GM19240 (cell line): Measurements from ENCODE around the gene FAT3.

Source experiments
- DNase-seq: peaks from one replicate; pipeline ENCODE4 v3.0.0; 2011; ENCODE audit warnings: low spot score; ENCODE audit not compliant: insufficient read length

The FAT3 gene

DNA sequence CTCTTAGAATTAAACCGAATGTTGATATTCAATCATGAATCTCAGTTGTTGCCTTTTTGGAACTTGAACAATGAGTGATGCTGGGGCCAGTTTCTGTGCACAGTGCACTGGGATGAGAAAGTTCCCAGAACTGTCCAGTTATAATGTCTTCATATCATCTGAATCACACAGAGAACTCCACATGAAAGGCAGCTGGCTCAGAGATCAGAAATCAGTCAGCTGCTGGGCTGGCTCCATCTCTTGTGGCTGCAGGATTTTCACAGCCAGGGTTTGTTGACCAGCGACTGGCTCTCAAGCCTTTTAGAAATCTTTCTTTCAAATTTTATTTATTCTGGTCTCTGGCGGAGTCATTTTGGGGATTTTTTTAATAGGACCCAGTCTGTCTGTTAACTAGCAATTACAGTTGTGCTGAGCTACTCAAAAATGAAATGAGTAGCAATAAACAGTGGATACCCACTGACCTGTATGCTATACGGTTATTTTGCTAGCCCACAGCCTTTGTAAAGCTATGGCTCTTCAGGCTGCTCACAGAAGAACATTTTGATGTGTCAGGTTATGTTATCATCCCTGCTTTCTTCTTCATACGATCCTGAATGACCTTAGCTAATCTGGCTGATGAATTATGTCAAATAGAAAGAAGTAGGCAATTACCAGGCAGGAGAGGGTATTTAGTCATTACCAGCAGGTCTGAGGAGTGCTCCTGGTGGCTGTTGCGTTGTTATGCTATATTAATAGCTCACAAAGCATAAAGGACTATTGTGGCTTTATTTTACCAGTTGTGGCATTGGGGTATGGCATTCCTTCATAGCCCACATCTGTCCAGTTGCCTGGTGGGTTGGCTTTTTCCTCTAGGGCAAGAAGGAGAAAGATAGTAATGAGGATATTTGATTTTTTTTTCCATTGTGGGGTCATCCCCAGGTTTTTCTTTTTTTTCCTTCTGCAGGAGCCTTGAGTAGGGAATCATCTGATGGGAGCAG is 3.6 kb downstream of the FAT3 start:
- no peak for DNase-seq

DNA sequence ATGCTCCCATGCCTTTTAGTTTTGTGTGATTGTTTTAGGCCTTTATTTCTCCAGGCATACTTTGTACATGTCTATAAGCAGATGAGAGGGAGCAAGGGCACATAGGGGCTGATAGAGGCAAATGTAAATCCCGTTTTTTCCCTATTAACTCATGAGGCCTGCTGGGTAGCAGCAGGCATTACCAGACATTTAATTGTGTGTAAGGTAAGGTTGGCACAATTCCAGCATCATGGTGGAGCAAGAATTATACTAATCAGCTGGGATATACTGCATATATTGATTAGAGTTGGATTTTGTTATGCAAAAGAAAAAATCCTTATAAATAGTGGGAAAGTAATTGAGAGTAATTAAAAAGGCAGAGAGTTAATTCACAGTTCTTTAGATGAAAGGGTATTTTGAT is 12.2 kb downstream of the FAT3 start:
- DNase-seq = no peak

- no peak for DNase-seq
Measured at GRCh38 chr11:92240916-92241315, 16.3 kb downstream of the FAT3 start.

DNA sequence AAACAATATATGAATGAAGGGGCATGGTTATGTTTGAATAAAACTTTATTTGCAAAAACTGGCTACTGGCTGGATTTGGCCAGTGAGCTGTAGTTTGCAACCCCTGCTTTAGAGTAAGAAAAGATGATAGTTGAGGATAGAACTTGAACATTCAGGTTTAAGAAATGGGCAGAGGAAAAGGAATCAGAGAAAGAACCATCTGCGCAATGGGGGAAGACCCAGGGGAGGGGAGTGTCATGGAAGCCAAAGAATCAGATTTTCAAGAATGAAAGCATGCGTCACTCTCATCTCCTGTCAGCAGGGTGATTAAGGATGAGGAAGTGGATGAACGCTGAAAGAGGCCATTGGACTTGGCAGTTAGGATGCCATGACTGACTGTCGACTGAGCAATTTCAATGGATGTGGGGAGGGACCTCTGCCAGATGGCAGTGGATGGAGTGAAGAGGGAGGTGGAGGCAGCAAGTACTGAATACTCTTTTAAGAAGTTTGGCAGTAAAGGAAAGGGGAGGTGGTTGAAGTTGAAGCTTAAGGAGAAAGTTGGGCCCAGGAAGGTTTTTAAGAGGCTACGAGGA is 21.2 kb downstream of the FAT3 start:
- DNase-seq = no peak

DNA sequence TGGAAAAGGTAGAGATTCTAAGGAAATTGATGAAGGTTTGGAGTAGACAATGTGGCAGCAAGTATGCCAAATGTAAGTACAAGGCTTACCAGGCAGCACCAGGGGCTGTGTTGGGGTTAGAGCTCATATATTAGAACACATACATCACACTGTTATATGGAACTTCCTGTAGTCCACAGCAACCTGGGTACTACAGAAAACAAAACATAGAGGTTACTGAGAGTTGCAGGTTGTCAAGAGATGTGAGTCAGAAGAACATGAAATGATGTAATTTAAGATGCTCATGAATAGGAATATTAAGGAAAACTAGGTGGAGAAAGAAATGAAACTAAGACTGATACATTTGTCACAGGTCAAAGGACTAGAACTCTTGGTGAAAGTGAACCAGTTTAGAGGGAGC is 22.0 kb downstream of the FAT3 start:
- no peak for DNase-seq

DNA sequence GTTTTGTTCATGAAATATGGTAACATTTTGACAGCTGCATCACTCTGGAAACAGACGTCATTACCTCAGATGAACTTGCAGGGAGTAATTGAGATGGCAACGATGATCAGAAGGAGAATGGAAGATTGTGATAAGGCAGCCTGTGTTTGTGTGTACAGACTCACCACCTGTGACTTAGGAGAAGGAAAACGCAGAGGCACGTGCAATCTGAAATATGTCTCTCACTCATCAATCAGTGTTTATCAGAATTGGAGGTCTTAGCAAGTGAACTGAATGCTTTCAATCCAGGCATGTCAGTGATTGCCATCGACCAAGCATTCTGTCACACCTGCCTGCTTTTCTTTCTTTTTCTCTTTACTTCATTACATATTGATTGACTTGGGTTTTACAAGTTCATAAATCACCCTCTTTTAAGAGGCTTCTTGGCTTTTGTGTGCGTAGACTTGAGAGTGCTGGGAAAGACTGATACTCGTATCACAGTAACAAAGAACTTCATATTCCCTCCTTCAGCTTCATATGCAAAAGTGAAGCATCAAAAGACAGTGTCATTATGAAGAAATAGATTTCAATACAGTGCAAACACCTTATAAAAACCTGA is 24.6 kb downstream of the FAT3 start:
- no peak for DNase-seq

DNA sequence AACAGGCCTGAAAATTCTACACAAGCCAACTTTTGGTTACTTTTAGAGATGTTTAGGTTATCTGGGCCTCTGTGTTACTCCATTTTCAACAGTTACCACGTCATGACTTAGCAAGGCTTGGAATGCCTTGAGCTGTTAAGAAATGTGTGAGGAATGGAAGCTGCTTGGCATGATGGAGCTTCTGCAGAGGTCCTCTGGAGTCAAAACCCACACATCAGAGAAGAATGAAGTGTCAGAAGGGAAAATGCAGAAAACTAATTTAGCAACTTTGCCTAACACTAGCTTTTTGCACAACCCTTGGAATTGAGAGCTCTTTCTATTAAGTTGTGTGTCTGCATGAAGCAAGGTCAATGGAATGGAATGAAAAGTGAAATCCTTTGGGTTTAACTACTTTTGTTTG is 27.4 kb downstream of the FAT3 start:
- no peak for DNase-seq

- no peak for DNase-seq
Measured at GRCh38 chr11:92253421-92253820, 28.8 kb downstream of the FAT3 start.

DNA sequence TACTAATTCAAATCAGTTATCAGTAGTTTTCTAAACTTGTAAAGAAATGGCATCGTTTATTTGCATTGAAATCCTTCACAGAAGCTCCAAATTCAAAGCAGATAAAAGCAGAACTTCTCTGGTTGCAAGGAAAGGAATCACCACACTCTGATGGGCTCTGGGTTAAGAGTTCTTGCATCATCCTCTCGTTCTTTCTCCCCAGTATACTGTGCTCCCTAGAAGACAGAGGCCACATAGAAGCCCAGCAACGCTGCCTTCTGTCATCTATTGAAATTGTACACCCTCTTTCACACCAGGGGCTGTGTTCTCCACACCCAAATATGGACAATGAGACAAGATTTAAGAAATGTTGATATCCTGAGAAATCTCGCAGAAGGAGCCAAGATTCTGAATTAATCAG is 29.3 kb downstream of the FAT3 start:
- no peak for DNase-seq

DNA sequence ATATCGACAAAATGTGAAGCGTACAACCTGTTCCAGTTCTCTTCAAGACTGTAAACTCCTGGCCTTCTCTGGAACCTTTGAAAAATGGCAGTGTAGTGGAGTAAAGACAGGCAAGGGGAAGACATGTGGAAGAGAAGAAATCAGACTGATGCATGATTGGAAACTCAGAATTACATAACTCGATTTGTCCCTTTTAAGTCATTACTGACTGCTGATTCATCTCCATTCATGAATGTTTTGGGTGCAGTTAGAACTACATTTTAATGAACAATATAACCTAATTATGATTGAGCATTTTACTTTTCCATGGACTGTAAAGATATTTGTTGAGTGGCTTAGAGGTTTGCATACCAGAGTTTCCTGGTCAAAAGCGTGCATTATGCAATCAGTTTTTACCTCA is 32.9 kb downstream of the FAT3 start:
- no peak for DNase-seq

DNA sequence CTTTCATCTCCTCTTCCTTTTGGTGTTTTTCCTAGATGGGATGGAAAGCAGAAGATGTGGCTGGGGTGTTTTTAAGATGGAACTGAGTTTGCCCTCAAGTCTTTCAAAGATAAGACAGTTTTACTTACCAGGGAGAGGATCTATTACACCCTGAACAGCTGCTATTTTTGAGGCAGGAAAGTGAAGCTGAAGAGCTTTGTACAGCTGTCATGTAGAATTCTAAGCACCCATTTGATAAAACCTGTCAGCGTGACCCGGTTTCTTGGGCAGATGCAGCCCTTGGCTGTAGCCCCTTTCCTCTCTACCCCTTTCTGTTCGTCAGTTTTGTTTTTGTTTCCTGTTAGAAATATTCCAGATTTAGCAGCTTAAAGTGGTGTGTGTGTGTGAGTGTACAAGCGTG is 35.2 kb downstream of the FAT3 start:
- DNase-seq = no peak

DNA sequence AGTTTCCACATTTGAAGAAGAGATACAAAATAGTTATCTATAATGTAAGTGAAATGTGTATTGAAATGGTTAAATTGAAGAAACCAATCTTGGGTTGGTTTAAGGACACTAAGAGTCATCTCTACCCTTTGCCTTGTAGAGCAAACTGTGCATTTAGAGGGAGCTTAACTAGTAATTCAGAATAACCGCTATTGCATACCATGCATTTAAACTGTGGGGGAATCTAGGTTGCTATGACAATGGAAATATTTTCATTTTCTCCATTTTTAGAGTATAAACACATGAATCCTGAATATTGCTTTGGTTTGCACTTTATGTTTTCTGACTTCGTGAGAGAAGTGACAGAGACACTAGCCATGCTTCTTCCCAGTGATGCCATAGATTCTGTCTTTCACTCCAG is 39.7 kb downstream of the FAT3 start:
- no peak for DNase-seq

DNA sequence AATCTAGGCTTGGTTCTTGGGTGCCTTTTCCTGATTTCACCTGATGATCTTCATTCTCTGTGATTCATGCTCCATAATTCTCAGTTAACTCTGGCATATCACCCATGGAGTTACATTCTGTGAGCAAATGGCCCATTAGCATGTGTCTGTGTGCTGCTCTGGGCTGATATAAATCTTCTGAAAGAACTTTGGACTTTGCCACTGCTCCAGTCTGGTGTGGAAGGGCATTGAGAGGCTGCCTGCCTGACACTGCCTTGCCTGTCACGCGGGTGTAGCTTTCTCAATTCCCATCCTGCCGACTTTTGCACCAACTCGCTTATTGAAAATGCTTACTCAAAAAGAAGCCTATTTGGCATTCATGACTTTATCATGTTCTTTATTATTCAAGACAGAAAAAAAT is 42.2 kb downstream of the FAT3 start:
- no peak for DNase-seq

DNA sequence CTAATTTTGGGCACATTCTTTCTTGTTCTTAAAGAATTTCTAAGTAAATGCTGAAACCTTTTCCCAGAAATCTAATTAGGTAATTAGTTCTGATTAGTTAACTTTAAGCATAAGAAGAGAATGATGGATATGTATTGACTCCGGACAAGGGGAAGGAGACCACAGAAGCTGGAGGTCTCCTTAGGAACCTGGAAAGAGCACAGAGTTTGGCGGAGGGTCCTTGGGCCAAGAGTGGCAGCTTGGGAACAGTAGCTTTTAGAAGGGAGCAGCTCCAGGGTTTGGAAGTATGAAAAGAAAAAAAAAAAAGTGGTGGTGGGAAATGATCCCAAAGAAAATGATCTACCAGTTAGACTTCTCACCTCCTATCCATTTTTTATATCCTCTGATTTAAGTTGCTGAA is 42.7 kb downstream of the FAT3 start:
- DNase-seq = no peak

GRCh38 chr11:92267968-92268367 is 43.4 kb downstream of the FAT3 start:
- DNase-seq = no peak

DNA sequence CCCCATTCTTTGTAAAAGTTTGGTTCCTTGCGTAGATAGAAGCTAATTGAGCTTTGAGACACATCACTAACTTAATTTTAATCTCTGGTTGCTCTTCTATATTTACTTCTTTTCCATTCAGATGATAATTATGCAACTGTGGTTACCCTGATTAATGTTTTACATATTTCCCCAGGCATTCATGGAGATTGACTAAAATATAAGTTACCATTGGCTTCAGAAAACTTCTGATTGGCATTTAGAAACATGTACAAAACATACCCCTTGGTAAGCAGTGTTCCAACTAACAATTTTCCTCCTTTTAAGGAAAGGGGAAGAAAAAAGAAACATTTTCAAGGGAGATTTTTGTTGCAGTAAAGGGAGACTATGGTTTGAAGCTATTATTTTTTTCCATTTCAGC is 43.9 kb downstream of the FAT3 start:
- DNase-seq = no peak

DNA sequence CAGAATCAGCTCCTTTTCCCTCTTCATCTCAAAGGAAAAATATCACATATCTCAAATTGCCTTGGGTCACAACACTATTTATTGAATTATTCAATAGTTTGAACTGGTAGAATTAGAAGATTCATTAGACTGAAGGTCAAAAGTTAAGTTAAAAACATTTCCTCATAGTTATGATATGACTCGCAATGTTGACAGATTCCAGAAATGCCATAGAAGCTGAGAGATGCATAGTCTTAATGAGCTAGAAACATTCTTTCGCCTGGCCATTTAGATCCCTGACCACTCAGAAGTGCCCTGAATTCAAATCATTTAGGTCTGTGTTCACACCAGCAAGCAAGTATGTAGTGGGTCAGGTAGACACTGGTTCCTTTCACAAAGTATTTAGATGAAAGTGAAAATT is 44.4 kb downstream of the FAT3 start:
- no peak for DNase-seq

GRCh38 chr11:92269841-92270240 is 45.2 kb downstream of the FAT3 start:
- DNase-seq = no peak

- no peak for DNase-seq
Measured at GRCh38 chr11:92272651-92273050, 48.0 kb downstream of the FAT3 start.
